MM.1S (cell line): ENCODE measurements around the gene GUCA1A.

Experiments
- EZH2 ChIP-seq: fragments of 300-600 bp; sonication (generic); optimal IDR thresholded peaks from 2 replicates; pipeline ENCODE3; 2017; ENCODE audit warnings: low read depth, mild to moderate bottlenecking, antibody characterized with exemption, low read length, mixed read lengths
- EZH2phosphoT487 ChIP-seq: fragments of 300-600 bp; sonication (generic); IDR thresholded peaks from 2 replicates; pipeline ENCODE4 v1.6.1; 2018; ENCODE audit warnings: antibody characterized with exemption, low read length
- TF ChIP-seq, protein P1 (sequence below): fragments of 300-600 bp; sonication (generic); IDR thresholded peaks from 2 replicates; pipeline ENCODE4 v1.5.1; 2016; ENCODE audit warnings: antibody characterized with exemption, low read length, mixed read lengths

DNA sequence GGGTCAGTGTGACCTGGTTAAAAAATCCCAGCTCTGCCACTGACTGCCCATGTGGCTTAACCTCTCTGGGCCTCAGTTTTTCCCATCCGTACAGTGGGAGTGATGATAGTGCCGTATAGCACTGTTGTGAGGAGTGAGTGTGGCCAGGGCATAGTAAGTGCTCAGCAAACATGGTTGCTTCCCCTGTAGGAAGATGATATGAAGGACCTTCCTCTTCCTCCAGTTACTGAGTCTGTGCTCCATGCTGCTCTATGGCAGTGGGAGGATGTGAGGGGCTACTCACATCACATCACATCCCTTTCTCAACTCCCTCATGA, 43.8 kb upstream of the GUCA1A start:
- TF ChIP-seq, protein P1, sequence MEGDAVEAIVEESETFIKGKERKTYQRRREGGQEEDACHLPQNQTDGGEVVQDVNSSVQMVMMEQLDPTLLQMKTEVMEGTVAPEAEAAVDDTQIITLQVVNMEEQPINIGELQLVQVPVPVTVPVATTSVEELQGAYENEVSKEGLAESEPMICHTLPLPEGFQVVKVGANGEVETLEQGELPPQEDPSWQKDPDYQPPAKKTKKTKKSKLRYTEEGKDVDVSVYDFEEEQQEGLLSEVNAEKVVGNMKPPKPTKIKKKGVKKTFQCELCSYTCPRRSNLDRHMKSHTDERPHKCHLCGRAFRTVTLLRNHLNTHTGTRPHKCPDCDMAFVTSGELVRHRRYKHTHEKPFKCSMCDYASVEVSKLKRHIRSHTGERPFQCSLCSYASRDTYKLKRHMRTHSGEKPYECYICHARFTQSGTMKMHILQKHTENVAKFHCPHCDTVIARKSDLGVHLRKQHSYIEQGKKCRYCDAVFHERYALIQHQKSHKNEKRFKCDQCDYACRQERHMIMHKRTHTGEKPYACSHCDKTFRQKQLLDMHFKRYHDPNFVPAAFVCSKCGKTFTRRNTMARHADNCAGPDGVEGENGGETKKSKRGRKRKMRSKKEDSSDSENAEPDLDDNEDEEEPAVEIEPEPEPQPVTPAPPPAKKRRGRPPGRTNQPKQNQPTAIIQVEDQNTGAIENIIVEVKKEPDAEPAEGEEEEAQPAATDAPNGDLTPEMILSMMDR = no peak
- no peak for TF ChIP-seq EZH2
- TF ChIP-seq EZH2phosphoT487 = no peak
